NAMALWA (cell line): ENCODE measurements around the gene MYH10.
"Not testable (repeated sequence)": the region's sequence is repeated elsewhere in the genome, so short reads cannot be mapped to it uniquely, and the experiment has no call there.

Source experiments
- DNase-seq: peaks from one replicate; pipeline ENCODE4 v3.0.0-alpha.2; 2015; ENCODE audit warnings: low spot score

Gene MYH10

DNA sequence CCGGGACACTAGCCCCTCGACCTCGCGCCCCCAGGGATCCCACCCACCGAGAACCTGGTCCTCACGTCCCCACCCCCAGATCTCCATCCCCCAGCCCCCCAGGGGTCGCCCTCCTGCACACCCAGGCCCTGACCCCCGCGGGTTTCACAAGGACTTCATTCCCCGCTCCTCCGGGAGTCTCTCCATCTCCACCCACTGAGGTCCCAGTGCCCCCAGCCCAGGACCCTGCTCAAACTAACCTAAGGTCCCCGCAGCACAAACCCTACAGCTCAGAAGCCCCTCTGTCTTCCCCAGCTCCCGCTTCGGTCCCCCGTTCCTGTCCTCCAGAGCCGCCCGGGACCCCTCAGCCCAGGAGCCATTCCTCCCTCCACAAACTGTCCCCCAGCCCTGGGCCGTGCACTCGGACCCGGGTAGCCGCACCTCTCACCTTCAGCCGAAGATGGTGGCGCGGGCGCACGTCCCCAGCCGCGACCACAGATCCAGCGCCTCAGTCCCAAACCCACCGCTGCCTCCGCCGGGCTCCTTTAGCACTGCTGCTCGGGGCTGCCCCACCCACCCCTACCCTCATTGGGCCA is at the start of gene MYH10:
Gene MYH10, minus strand, starts transcription at position 499 of the 575 bp plus-strand sequence. CDS start 7,479 bp downstream, outside the sequence.
- DNase-seq = no peak

DNA sequence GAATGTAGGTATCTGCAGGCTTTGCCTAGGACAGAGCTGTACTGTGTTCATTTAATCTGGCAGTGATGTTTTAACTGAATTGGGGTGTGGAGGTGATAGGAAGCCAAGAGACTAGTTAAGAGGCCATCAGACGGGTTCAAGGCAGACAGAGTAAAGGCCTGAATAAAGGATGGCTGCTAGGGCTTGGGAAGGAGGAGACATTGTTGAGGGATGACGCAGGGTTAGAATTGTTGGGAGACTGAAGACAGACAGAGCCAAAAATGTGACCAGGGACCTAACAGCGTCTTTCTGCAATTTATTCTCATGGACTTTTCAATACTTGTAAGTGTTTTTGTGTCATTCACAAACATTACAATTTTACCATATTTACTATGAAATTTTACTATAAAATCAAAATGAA is 48.6 kb upstream of the MYH10 start:
- no peak for DNase-seq

DNA sequence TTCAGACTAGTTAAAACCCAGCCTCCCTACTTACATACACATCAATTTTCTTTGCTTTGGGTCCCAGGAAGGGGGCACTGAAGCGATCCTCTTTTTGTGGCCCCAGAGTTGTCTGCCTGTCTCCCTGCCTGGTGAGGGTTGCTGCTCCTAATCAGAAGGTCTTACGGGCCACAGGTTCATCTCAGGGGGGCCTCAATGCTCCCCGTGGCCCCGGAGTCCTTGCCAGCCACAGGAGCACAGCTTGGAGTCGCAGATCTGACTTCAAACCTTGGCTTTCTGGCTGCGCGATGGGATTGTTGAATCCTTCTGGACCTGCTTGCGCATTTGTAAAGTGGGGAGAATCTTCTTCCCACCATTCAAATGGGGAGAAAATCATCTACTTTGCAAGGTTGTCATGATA is 44.8 kb upstream of the MYH10 start:
- DNase-seq = no peak

DNA sequence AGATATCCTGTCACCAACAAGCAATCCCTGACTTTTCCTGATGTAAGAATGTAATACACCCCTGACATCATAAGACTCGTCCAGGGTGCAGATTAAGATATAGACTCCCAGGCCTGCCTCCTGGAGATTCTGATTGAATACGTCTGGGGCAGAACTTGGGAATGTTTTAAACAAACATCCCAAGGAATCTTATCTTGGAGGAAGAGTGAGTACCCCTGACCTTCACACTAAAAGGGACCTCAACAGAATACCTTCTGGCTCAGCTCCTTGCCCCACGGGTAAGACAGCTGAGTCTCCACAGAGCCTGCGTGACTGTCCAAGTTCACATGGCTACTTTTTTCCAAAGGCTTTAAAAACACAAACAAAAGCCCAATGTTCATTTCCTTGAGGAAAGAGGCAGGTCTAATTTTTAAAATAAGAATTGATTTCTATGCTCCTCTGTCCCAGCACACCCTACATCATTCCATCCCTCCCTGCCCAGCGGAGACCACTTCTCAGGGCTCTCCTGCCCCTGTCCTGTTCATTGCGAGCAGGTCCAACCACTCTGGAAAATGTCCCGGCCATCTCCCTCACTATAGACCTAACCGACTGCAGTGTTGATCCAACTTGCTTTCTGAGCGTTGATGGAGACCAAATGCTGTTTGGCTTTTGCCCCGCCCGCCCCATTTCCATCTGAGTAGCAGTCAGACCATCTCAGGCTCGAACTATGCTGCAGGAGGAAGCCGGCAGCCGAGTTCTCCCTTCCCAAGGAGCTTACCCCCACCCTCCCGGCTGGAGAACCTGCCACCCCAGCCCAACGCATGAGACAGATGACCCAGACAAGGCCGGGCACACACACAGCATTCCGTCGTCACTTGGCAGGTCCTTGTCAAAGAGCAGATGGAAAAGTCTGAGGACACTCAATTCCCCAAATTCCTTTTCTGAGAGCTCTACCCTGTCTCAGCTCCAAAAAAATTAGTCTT is 44.1 kb upstream of the MYH10 start:
- no peak for DNase-seq

DNA sequence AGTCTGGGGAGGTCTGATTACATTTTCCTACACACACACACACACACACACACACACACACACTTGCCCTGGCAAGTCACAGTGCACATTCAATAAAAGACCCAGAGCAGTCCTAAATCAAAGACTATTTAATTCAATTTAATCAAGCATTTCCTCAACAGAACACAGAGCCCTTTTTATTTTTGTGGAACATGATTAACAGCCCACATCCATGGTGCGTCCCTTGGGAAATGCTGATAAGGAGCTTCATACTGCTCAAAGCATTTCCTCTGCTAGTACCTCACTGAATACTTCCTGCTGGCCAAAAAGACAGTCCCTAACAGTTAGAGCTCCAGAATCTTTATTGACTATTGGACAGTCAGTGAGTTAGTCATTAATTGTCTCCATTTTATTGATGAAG is 43.1 kb upstream of the MYH10 start:
- no peak for DNase-seq

DNA sequence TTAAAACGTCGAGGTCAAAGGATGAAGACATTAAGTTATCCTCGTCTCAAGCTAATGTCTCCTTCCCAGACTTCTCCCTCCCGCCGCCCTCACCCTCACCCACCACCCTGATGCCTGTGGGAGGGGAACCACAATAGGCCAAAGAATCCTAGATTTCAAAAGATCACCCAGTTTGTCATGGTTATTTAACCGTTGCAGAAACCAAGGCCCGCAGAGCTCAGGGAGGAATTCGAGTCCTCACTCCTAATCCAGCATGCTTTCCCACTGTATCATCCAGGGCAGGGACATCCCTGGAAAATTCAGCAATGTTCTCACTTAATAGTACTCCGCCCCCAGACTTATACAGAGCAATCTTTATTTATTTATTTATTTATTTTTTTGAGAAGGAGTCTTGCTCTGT is 41.8 kb upstream of the MYH10 start:
- DNase-seq = no peak

DNA sequence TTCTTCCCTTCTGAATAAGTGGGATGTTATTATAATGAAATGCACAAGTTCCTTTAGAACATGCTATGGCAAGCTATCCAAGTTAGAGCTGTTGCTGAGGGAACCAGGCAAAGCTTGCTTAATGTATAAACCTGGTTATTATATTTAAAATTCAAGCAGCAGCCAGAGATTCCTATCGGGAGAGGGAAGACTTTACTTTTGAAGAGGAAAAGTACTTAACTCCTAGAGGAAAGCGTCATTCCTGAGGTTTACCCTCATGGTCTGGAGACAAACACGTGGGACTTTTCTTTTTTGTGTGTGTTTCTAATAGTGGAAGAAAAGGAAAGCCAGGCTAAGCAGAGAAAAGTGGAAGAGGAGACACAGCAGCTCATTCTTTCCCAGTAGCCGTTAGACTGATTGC is 39.9 kb upstream of the MYH10 start:
- DNase-seq = no peak

DNA sequence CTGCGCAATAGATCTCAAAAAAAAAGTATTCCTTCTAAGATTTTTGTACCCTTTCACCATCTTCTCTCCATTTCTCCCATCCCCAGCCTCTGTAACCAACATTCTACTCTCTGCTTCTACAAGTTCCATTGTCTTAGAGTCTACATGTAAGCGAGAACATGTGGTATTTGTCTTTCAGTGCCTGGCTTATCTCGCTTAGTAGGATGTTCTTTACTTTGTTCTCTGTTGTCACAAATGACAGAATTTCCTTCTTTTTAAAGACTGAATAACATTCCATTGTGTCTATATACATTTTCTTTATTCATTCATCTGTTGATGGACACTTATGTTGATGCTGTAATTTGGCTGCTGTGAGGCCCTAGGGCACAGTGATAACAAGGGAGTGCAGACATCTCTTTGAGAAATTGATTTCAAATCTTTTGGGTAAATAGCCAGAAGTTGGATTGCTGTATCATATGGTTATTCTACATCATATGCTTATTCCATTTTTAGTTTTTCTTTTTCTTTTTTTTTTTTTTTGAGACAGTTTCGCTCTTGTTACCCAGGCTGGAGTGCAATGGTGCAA is 37.7 kb upstream of the MYH10 start:
- no peak for DNase-seq

DNA sequence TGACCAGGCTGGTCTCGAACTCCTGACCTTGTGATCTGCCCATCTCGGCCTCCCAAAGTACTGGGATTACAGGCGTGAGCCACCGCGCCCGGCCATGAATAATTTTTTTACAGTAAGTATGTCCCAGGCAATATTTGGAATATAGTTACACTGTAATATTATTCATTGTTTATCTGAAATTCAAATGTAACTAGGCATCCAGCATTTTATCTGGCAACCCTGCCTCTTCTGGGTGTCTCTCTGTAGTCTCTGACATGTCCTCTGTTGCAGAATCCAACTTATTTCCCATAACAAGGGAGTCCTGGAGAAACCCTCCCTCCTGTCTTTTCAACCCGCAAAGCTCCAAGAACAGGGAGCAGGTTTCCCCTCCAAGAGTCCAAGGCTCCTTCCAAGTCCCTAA is 36.9 kb upstream of the MYH10 start:
- DNase-seq = no peak

DNA sequence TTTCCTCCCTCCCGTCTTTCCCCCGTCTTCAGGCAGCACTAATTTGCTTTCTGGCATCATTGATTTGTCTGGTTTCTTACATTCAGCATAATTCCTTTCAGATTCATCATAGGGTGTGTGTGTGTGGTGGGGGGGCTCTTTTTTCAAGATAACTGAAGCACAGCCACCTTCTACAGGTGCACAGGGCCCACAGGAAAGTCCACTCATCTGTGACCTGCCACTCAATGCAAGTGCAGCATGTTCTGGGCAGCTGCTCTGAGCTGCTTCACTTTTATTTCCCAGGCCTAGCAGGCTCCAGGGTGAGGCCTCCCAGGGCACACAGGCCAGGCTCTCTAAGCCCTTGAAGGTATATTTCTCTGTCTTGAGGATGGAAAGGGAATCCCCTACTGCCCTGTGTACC is 35.2 kb upstream of the MYH10 start:
- no peak for DNase-seq

DNA sequence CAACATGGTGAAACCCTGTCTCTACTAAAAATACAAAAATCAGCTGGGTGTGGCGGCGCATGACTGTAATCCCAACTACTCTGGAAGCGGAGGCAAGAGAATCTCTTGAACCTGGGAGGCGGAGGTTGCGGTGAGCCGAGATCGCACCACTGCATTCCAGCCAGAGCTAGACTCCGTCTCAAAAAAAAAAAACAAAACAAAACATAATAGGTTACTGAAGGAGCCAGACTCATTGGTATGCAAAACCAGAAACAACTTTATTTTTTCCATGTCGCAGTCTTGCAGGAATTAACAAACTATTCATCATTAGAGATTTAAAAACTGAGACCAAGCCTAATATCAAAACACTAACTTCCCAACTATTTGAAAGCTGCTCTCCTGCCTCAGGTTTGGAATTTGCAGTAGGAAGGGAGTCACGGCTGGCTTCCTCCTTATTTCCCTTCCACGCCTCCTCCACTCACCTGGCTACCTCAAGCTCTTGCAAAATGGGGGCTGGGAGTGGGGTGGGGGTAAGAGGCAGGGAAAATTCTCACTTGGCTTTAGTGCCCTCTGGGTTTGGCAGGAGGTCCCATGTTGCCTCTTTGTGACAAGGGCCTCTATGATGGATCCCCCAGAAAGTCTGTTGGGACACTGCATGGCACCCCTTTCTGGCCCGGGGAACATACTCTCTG is 34.1 kb upstream of the MYH10 start:
- DNase-seq = no peak

DNA sequence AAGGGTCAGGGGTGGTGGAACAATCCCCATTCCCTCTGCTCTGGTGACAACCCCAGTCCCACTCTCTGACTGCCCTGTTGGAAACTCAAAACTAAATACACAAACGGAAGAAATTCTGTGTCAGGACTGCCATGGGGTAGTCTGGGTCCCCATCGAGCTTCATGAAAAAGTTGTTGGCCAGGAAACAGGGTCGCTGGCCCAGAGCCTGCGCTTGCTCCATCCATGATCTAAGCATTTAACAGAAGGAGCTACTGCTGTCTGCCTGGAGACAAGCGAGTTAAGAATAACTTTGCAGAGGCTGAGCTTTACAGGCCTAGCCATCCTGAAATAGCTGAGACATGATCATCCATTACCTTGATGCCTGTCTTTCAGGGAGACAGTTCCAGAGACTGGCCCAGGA is 32.4 kb upstream of the MYH10 start:
- no peak for DNase-seq

DNA sequence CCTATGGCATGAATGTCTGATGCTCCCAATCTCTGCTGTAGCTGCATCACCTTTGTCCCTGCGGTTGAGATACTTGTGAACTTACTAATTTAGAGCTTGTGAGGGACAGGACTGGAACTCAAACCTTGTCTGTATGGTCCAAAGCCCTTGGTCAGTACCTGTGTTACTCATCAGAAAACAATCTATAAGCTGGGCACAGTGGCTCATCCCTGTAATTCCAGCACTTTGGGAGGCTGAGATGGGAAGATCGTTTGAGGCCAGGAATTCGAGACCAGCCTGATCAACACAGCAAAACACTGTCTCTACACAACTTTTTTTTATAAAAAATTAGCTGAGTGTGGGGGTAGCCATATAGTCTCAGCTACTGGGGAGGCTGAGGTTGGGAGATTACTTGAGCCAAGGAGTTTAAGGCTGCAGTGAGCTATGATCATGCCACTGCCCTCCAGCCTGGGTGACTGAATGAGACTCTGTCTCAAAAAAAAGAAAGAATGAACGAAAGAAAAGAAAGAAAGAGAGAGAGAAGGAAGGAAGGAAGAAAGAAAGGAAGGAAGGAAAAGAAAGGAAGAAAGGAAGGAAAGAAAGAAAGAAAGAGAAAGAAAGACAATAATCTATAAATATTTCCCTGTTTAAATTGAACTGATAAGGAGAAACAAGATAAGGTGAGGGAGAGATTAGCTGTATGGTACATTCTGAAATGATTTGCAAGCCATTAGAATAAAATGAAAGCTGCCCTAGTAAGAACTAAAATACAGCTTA is 31.7 kb upstream of the MYH10 start:
- DNase-seq = no peak

DNA sequence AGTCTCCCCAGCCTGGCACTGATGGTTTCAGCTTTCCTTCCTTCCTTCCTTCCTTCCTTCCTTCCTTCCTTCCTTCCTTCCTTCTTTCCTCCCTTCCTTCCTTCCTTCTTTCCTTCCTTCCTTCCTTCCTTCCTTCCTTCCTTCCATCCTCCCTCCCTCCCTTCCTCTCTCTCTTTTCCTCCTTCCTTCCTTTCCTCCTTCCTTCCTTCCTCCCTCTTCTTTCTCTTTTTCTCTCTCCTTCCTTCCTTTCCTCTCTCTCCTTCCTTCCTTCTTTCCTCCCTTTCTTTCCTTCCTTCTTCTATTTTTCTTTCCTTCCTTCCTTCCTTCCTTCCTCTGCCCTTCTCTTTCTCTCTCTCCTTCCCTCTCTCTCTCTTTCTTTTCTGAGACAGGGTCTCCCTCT is 30.2 kb upstream of the MYH10 start:
- DNase-seq = not testable (repeated sequence)

DNA sequence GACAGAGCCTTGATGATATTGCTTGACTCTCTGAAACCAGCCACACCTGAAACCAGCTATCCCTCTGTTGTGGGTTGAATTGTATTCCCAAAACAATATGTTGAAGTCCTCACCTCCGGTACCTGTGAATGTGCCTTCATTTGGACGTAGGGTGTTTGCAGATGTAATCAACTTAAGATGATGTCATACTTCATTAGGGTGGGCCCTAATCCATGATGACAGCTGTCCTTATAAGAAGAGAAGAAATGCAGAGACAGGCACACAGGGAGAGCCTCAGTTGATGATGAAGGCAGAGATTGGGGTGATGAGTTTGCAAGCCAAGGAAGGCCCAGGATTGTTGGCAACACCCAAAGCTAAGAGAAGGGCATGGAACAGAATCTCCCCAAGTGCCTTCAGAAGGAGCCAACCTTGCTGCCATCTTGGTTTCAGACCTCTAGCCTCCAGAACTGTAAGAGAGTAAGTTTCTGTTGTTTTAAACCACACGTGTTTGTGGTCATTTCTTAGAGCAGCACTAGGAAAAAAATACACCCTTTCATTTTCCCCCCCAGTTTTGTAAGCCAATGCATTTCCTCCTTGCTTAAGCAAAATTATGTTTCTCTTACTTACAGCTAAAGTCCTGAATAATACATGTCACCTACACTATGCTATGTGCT is 29.4 kb upstream of the MYH10 start:
- DNase-seq = no peak

DNA sequence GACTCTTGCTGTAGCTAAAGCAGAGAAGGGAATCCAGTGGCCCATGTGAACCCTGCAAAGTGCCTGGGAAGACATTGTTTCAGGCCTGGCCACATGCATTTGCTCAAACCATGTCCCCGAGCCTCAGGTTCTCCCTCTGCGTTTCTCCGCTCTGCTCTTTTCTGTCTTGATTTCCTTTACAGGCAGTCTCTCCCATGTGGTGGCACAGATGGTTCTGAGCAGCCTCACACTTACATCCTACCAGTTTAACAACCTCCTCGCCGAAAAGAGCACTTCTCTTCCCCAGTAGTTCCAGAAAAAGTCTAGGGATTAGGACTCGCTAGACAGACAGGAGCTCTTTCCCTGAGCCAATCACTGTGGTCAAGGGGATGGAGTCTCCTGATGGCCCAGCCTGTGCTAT is 28.3 kb upstream of the MYH10 start:
- no peak for DNase-seq

DNA sequence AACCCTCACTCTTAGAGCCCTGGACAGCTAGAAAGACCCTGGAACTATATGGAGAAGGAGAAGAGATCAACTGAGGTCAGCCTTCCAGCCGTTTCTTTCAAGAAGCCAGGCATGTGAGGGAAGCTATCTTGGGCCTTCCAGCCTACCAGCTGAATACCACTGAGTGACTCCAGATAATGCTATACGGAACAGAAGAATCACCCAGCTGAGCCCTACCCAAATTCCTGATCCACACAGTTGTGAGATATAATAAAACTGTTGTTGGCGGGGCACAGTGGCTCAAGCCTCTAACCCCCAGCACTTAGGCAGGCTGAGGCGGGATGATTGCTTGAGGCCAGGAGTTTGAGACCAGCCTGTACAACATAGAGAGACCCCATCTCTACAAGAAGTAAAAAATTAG is 26.2 kb upstream of the MYH10 start:
- DNase-seq = no peak

DNA sequence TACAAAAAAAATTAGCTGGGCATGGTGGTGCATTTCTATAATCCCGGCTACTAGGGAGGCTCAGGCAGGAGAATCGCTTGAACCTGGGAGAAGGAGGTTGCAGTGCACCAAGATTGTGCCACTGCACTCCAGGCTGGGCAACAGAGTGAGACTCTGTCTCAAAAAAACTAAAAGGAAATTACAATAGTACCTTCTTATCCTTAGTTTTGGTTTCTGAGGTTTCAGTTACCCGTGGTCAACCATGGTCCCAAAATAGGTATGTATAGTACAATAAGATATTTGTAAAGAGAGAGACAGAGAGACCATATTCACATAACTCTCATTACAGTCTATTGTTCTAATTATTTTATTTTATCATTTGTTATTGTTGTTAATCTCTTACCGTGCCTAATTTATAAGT is 24.3 kb upstream of the MYH10 start:
- no peak for DNase-seq

DNA sequence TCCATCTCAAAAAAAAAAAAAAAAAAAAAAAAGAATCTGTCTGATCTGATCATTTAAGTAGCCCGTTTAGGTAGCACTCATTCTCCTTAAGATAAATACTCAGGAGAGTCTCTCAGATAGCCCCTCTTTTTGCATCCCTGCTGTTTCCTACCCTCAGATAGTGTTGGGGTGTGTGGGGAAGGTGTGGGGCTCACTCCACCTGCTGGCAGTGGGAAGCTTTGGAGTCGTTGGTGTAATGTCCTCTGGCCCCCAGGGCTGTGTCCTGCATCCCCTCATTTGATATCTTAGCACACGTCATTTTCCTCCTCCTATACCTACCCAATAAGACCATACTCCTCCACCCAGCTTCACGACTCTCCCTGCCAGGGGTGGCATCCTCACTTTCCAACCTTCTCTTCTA is 20.5 kb upstream of the MYH10 start:
- DNase-seq = no peak

DNA sequence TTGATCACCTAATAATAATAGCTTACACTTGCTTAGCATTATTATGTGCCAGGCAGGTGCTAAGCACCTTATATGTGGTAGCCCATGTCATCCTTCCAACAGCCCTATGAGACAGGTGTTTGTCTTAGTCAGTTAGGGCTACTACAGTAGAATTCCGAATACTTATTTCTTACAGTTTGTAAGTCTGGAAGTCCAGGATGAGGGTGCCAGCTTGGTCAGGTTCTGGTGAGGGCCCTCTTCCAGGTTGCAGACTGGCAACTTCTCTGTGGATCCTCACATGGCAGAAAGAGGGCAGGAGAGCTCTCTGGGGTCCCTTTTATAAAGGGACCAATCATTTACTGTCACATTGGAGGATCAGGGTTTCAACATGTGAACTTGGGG is 19.6 kb upstream of the MYH10 start:
- no peak for DNase-seq
